GM19099 (cell line): ENCODE data around the gene TJP3.

ENCODE experiments used
- POLR2A ChIP-seq: IDR thresholded peaks from 3 replicates; pipeline ENCODE4 v1.6.1; 2011; ENCODE audit warnings: low read depth; ENCODE audit not compliant: insufficient read length; ENCODE audit errors: extremely low read depth

Gene TJP3, protein sequence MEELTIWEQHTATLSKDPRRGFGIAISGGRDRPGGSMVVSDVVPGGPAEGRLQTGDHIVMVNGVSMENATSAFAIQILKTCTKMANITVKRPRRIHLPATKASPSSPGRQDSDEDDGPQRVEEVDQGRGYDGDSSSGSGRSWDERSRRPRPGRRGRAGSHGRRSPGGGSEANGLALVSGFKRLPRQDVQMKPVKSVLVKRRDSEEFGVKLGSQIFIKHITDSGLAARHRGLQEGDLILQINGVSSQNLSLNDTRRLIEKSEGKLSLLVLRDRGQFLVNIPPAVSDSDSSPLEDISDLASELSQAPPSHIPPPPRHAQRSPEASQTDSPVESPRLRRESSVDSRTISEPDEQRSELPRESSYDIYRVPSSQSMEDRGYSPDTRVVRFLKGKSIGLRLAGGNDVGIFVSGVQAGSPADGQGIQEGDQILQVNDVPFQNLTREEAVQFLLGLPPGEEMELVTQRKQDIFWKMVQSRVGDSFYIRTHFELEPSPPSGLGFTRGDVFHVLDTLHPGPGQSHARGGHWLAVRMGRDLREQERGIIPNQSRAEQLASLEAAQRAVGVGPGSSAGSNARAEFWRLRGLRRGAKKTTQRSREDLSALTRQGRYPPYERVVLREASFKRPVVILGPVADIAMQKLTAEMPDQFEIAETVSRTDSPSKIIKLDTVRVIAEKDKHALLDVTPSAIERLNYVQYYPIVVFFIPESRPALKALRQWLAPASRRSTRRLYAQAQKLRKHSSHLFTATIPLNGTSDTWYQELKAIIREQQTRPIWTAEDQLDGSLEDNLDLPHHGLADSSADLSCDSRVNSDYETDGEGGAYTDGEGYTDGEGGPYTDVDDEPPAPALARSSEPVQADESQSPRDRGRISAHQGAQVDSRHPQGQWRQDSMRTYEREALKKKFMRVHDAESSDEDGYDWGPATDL

DNA sequence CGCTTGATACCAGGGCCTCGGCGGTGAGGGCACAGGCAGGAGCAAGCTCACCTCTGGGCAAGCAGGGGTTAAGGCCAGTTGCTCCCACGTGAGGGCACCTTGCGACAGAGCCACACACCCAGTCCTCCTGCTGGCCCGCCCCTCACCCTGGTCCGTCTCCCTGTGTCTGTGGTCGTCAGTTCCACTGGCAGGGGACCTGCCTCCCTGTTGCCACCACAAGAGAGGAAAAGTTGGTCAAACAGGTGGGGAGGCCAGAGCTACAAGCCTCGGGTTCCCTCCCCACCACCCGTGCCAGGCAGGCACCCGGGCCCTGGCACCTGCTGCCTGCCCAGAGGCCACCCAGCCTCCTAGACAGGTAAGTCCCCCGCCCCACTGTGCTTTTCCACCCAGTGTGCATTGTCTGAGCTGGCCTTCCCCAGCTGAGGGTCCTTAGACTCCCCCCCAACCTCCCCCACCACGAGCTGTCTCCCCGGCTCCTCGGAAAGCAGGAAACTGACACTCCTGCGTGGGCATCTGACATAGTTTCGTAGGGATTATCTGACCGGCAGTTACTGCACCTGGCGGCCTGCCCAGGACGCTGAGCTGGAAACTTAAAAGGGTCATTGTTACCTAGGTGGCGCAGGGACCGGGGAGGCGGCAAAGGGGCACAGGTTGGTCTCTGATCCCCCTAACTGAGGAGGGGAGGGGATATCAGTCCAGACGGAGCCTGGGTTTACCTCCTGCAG lies at the start of gene TJP3:
TJP3 (plus strand) TSS at position 178 of the 725 bp plus-strand sequence. CDS start 20,049 bp downstream, outside the sequence.
- TF ChIP-seq POLR2A, result no peak

DNA sequence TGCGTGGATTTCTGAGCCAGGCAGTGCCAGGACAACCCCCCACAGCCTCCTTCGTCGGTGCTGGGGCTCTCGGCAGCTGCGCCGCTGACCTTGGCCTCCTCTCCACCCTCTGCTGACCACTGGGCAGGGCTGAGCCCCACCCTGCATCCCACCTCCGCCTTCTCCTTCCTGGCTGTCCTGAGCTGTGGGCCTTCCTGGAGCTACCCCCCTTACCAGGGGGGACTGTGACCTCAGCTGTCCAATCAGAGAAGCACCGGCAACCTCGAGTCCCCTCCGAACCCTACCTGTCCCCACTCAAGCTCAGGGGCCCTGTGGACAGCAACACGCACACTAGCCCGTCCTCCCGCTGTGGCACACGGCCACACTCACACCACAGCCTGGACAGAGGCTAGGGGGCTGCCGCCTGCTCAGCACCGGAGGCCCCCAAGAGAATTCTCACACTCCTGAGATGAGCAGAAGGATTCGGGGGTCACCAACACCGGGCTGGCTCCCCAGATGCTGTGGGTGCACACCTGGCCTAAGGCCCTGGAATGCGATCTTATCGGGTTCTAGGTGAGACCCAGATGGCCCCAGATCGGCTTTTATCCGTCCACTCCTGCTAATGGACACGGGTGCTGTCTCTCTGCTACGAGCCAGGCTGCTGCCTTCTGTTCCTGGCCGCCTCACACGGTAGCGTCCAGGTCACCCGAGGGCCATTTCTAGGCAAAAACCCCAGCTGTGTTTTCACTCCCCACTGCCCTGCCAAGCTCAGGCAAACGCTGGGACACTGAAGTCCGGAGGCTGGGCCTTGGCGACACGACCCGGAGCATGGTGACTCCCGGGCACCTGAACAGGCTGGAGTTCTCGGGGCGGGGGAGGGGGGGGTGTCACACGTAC lies 49.1 kb upstream of the TJP3 start:
- no peak for TF ChIP-seq POLR2A

DNA sequence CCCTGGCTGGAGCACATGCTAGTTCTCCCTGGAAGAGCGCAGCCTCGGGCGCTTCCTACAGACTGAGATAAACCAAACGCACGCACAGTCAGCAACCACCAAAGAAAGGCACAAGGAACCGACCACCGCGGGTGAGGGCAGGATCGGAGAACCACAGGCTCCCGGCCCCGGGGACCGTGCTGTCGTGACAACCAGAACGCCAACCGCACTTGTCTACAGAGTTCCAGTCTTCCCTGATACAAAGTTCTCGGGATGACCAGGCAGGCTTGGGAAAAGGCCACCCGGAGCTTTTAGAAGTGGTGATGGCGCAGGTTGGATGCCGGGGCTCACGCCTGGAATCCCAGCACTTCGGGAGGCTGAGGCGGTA lies 48.5 kb upstream of the TJP3 start:
- TF ChIP-seq POLR2A, result no peak

DNA sequence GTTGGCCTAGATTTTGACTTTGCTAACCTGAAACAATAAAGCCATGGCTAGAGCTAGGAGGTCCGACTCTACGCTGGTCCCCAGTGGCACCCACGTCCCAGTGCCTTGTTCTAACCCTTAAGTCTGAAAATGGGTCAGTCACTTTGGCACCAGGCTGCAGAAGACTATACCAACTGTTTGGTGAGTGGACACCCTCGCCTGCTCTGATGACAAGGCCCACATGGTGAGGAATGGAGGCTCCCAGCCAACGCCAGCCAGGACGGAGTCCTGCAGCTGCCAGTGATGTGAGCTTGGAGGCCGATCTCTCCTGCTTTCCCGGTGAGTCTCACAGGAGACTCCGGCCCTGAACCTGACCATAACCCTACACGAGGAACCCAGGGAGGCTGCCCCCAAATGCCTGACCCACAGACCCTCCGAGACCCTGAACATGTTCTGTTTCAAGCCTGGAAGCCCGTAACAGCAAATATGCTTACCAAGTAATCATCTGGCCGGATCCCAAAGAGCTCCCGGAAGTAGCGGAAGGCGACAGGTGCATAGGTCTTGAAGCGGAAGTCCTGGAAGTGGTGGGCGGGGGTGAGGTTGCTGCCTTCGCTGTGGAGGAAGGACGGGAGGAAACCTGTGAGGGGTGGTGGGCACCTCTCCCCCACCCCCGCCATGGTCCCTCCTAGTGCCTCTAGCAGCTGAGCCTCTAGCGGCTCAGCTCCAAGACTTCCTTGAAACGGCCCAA lies 47.5 kb upstream of the TJP3 start:
- no peak for TF ChIP-seq POLR2A

DNA sequence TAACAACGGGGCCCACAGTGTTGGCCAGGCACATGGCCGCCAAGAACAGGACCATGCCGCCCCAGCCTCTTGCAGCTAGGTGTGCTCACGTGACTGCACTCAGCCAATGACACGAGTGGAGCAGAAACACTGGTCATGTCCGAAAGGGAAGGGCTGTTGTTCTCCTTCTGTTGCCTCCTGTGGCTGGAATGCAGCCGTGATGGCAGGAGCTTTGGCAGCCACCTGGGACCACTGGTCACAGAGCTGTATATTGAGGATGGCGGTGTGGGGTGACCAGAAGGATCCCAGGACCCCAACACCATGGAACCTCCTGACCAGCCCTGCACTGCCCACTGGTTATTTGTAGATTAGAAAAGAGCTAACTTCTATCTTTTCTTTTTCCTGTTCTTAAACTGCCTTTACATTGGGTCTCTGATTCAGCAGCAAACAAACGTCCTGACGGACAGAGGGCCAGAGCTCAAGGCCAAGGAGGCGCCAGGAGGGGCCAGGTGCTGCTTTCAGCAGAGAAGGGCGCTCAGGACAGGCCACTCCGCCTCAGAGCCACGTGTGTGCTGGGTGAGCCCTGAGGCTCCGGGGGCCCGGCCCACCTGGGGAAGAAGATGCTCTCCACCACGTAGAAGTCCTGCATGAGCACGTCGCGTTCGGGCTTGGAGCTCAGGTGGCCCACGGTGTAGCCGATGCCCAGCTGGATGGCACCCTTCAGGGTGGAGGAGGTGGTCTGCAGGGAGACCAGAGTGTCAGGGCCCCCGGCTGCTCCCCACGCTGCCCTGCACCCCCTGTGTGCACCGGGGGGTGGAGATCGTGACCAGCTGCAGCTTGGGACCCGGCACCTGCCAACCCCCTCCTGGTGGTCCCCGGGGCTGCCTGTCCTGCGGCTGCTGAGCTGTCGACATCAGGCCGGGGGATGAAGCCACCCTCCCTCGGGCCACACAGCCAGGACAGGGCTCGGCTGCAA lies 46.6 kb upstream of the TJP3 start:
- no peak for TF ChIP-seq POLR2A

DNA sequence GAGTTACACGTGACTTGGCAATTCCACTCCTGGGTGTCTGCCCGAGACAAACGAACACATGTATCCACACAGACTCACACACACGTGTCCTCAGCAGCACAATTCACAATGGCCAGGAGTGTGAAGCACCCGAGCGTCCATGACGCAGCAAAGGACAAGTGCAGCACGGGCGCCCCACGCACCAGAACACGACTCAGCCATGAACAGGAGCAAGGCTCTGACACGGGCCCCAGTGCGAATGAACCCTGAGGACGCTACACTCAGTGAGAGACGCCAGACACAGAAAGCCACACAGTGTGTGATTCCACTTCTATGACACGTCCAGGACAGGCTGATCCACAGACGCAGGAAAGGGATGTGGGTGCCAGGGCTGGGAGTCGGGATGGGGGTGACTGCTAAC lies 44.3 kb upstream of the TJP3 start:
- no peak for TF ChIP-seq POLR2A

DNA sequence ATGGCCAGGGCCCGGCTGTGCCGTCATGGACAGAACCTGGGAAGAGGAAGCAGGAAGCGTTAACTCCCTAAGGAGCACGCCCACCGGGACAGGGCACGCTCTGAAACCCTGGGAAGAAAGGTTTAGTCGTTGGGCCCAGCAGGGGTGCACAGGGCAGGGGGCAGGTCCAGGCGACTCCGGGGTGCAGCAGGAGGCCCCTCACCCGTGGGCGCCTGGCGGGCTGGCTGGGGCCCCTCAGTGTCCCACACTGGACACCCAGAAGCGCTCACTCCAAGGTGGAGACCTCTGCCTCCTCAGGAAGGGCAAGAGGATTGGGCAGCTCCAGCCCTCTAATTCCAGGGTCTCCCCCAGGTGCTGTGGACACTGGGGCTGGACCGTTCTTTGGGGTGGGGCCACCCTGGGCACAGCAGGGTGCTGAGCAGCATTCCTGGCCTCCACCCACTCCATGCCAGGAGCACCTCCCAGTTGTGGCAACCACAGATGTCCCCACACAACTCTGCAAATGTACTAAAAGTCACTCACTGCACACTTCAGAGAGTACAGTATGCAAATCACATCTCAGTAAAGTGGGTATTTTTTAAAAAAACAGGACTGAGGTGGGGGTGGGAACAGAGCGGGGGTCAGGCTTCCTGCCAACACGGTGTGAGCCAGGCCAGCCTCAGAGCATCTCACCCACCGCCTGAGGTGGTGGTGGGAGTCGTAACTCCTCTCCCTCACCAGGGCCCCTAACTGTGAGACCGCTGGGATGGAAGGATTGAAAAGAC lies 43.1 kb upstream of the TJP3 start:
- TF ChIP-seq POLR2A, result no peak

DNA sequence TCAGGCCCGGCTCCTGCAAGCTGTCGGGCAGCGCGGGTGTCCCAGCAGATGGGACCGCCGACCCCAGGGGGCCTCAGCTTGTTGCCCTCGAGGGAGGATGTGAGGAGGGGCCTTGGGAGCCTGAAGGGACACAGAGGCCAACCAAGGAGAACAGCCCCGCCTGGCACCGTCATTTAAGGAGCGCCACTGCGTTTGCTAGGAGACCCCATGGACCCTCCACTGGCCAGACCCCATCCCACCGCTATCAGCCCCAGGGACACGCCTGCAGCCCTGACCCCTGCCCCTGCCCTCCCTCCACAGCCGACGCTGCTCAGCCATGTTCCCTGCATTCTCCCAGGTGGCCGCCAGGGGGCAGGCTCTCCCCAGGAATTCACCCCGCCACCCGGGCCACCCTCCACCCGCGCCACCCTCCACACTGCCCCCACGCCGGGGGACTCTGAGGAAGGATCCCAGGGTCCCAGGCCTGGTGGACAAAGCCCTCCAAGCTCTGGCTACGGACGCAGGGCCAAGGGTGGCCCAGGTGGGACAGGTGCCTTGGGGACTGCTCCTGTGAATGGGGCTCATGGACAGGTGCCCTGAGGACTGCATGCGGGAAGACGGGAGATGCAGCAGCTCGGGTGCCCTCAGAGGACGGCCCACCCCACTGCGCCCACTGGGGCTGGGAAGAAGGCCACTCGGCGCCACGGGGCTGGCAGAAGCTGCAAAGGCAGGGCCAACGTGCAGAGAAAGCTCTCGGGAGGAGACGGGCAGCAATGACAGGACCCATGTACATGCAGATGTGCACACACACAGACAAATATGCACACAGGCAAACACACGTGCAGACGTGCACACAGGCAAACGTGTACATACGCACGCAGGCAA lies 42.3 kb upstream of the TJP3 start:
- no peak for TF ChIP-seq POLR2A

DNA sequence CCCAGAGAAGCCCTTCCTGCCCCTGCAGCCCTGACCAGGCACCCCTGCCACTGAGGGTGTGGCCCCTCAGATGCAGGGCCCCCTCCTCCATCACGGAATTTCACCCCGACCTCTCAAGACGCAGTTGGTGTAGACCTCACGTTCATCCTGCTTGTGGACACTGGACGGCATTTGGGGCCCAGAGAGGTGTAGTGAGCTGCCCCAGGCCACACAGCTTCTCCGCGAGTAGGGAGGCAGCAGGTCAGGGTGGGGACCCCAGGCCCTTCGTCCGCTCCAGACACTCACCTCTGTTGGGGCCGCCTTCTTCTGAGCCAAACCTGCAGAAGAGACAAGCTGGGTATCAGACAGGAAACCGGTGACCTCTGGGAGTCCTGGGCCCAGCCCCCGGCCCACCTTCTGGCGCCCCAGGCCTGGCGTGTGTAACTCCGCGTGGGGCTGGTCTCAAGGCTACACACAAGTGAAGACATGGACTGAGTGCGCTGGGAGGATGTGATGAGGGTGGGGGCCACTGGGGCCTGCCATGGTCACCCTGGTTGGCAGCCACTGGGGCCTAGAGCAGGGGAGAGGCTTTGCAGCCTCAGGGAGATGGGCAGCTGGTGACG lies 41.0 kb upstream of the TJP3 start:
- no peak for TF ChIP-seq POLR2A

DNA sequence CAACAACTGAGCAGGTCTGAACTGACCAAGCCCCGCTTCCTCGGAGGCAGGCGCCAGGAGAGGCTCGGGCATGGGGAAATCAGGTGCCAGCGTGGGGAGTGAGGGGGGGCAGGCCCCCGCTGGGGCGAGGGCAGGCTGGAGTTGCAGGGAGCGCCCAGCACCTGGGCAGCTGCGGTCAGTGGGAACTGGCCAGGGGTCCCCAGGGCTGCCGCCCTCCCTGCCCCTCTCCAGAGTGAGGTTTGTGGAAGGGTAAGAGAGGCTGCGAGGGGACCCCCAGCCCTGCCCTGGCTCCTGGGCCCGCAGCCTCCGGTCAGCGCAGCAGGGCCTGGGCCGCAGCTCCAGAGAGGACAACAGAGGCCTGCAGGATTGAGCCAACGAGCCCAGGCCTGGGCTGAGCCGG lies 40.4 kb upstream of the TJP3 start:
- TF ChIP-seq POLR2A, result no peak
